WTC11 (cell line): Measurements from ENCODE around the gene GCHFR.

Experiments used
- ATF1 ChIP-seq: sonication (generic); formaldehyde crosslinking; IDR thresholded peaks from 2 replicates; pipeline ENCODE4 v1.8.1; 2023; ENCODE audit warnings: mild to moderate bottlenecking, moderate library complexity, missing genetic modification reagents
- CBFB ChIP-seq: sonication (generic); formaldehyde crosslinking; IDR thresholded peaks from 2 replicates; pipeline ENCODE4 v1.8.1; 2022; ENCODE audit warnings: mild to moderate bottlenecking, low read depth, missing genetic modification reagents
- FOXK1 ChIP-seq: sonication (generic); formaldehyde crosslinking; IDR thresholded peaks from 2 replicates; pipeline ENCODE4 v1.8.0; 2022; ENCODE audit warnings: mild to moderate bottlenecking, moderate library complexity, missing genetic modification reagents
- NR3C1 ChIP-seq: sonication (generic); formaldehyde crosslinking; conservative IDR thresholded peaks from 2 replicates; pipeline ENCODE4 v1.8.1; 2023; ENCODE audit warnings: low read depth, mild to moderate bottlenecking, missing genetic modification reagents
- PRRX2 ChIP-seq: fragments of 250-450 bp; sonication (Bioruptor Pico); IDR thresholded peaks from 2 replicates; pipeline ENCODE4 v1.8.0; 2021; ENCODE audit warnings: mild to moderate bottlenecking
- SP1 ChIP-seq: sonication (generic); formaldehyde crosslinking; conservative IDR thresholded peaks from 2 replicates; pipeline ENCODE4 v1.8.1; 2022; ENCODE audit warnings: missing genetic modification reagents
- ZNF121 ChIP-seq: sonication (generic); formaldehyde crosslinking; IDR thresholded peaks from 2 replicates; pipeline ENCODE4 v1.8.0; 2023; ENCODE audit warnings: missing genetic modification reagents
- ZNF138 ChIP-seq: sonication (generic); formaldehyde crosslinking; conservative IDR thresholded peaks from 2 replicates; pipeline ENCODE4 v1.8.1; 2022; ENCODE audit warnings: mild to moderate bottlenecking, moderate library complexity, missing genetic modification reagents
- TF ChIP-seq, protein P1 (sequence below): fragments of 250-450 bp; sonication (Bioruptor Pico); IDR thresholded peaks from 2 replicates; pipeline ENCODE4 v1.9.0; 2021; ENCODE audit warnings: moderate library complexity, mild to moderate bottlenecking, inconsistent platforms, borderline replicate concordance
- TF ChIP-seq, protein P2 (sequence below): fragments of 200-600 bp; IDR thresholded peaks from 2 replicates; pipeline ENCODE4 v1.8.0; 2022; ENCODE audit warnings: antibody characterized with exemption
- TF ChIP-seq, protein P3 (sequence below): sonication (generic); formaldehyde crosslinking; IDR thresholded peaks from 2 replicates; pipeline ENCODE4 v1.8.1; 2022; ENCODE audit warnings: mild to moderate bottlenecking, moderate library complexity, missing genetic modification reagents
- TF ChIP-seq, protein P4 (sequence below): sonication (generic); formaldehyde crosslinking; conservative IDR thresholded peaks from 2 replicates; pipeline ENCODE4 v1.8.1; 2022; ENCODE audit warnings: mild to moderate bottlenecking, missing genetic modification reagents
- TF ChIP-seq, protein P5 (sequence below): sonication (generic); formaldehyde crosslinking; IDR thresholded peaks from 2 replicates; pipeline ENCODE4 v1.8.0; 2022; ENCODE audit warnings: mild to moderate bottlenecking, missing genetic modification reagents

DNA sequence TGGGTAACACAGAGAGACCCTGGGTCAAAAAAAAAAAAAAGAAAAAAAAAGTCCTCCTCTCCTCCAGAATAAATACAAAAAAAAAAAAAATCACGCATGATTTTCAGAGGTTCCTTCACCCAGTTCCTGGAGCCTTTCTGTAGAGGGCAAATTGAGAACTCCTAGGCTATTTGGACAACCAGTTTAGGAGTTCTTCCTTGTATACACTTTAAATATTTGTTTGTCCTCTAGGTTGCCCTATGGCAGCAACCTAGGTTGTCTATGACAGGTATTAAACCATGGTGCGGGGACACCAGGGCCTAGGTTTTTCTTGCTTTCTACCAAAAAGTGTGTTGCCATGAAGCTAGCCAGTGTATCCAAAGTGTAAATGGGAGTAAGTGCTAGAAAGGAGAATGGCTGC, 39.2 kb downstream of the GCHFR start:
- TF ChIP-seq, protein P1, sequence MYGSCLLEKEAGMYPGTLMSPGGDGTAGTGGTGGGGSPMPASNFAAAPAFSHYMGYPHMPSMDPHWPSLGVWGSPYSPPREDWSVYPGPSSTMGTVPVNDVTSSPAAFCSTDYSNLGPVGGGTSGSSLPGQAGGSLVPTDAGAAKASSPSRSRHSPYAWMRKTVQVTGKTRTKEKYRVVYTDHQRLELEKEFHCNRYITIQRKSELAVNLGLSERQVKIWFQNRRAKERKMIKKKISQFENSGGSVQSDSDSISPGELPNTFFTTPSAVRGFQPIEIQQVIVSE (CRISPR knock-in tag): no peak
- TF ChIP-seq PRRX2 (CRISPR knock-in tag) (no peak), SP1 (CRISPR knock-in tag) (no peak), ZNF121 (CRISPR knock-in tag) (no peak), ATF1 (CRISPR knock-in tag) (no peak), NR3C1 (CRISPR knock-in tag) (no peak), FOXK1 (CRISPR knock-in tag) (no peak), CBFB (CRISPR knock-in tag) (no peak), ZNF138 (CRISPR knock-in tag) (no peak)
- TF ChIP-seq, protein P2, sequence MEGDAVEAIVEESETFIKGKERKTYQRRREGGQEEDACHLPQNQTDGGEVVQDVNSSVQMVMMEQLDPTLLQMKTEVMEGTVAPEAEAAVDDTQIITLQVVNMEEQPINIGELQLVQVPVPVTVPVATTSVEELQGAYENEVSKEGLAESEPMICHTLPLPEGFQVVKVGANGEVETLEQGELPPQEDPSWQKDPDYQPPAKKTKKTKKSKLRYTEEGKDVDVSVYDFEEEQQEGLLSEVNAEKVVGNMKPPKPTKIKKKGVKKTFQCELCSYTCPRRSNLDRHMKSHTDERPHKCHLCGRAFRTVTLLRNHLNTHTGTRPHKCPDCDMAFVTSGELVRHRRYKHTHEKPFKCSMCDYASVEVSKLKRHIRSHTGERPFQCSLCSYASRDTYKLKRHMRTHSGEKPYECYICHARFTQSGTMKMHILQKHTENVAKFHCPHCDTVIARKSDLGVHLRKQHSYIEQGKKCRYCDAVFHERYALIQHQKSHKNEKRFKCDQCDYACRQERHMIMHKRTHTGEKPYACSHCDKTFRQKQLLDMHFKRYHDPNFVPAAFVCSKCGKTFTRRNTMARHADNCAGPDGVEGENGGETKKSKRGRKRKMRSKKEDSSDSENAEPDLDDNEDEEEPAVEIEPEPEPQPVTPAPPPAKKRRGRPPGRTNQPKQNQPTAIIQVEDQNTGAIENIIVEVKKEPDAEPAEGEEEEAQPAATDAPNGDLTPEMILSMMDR: no peak
- TF ChIP-seq, protein P3, sequence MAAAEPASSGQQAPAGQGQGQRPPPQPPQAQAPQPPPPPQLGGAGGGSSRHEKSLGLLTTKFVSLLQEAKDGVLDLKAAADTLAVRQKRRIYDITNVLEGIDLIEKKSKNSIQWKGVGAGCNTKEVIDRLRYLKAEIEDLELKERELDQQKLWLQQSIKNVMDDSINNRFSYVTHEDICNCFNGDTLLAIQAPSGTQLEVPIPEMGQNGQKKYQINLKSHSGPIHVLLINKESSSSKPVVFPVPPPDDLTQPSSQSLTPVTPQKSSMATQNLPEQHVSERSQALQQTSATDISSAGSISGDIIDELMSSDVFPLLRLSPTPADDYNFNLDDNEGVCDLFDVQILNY (CRISPR knock-in tag): no peak
- TF ChIP-seq, protein P4, sequence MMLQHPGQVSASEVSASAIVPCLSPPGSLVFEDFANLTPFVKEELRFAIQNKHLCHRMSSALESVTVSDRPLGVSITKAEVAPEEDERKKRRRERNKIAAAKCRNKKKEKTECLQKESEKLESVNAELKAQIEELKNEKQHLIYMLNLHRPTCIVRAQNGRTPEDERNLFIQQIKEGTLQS (CRISPR knock-in tag): no peak
- TF ChIP-seq, protein P5, sequence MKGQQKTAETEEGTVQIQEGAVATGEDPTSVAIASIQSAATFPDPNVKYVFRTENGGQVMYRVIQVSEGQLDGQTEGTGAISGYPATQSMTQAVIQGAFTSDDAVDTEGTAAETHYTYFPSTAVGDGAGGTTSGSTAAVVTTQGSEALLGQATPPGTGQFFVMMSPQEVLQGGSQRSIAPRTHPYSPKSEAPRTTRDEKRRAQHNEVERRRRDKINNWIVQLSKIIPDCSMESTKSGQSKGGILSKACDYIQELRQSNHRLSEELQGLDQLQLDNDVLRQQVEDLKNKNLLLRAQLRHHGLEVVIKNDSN (CRISPR knock-in tag): no peak
